Measurements from ENCODE around the gene PRKAG2. TPM values are rescaled to one million over a fixed set of nuclear protein-coding genes. Genes with fewer than 3 reads are reported as not detected.

PRKAG2 gene
- total and polyA plus RNA-seq, 5 experiments from 2014 or later = 29.5 to 63.5 (median 34.1) TPM

DNA sequence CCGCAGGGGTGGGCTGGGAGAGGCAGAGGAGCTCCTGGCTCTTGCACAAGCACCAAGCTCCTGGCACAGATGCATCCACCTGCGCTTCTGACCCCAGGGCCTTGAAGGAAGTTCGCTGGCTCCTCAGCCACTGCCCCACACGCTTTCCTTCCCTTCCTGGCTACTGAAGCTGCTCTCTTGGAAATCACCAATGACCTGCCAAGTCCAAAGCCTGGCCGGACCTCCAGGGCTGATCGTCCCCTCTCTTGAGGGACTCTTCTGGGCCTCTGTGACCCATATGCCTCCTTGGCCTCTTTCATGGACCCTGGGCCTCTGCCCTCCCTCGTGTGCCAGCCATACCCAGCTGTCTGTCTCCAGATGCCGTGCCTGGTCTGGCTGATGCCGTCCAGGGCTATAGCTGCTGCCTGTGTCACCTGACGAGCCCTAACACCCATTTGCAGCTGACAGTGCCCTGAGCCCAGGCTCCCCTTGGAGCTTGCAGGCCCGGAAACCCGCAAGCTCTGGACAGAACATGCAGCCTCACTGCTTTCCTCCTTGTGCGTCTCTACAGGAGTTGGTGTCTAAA is 113.4 kb downstream of the PRKAG2 start:
- ATAC-seq (no peak), DNase-seq (peak in 1 of 10 donors; percentile 56)
- Mint-ChIP-seq H3K4me1 (peaks cover 30 to 76% (median 58%) of the 10 kb centered on the region in 4 donors), H3K4me3 (peak overlapping the region in 1 of 10 donors; percentile 33), H3K27me3 (no peaks in the 10 kb centered on the region), H3K36me3 (peaks cover 0 to 8% (median 5%) of the 10 kb centered on the region in 3 donors), H3K27ac (peak overlapping the region in 7 of 10 donors; percentile 24 to 83 (median 66)), H3K9me3 (no peaks in the 10 kb centered on the region)
- POLR2A ChIA-PET = interaction anchor here (1.1 kb wide), 1 partner anchor 12 kb away, joined by 3 read pairs; no protein-coding TSS in a partner anchor

DNA sequence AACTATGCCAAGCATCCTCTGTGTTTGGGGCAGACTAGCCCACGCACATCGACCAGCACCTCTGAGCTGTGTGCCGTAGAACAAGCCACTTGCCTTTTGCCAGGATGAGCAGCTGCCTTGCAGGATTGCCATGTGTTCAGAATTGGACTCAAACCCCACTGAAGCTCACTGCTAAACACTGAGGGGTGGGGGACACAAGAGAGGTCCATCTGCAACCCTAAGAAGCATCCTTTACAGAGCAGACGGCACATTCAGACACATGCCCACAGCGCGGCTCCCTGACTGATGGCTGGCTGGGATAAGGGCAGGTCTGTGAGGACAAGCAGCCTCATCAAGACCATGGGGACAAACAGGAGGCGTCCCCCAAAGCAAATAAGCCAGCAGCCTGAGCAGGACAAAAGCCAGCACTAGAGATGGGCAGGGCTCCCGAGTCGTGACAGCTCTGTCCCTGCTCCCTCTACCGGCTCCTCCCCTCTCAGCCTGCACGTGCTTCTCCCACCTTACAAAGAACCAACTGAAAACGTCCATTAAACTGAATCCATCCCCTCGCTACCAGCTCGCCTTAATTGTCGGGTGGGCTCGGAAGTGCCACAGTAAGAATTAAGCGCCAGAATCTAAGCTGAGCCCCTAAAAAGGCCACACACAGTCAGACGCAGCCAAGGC is 114.2 kb downstream of the PRKAG2 start:
- Mint-ChIP-seq H3K36me3 (peaks cover 0 to 8% (median 6%) of the 10 kb centered on the region in 3 donors), H3K4me1 (peaks cover 28 to 74% (median 51%) of the 10 kb centered on the region in 4 donors), H3K4me3 (no peak overlapping the region), H3K27ac (peak overlapping the region in 5 of 10 donors; percentile 24 to 78 (median 57)), H3K9me3 (no peaks in the 10 kb centered on the region), H3K27me3 (no peaks in the 10 kb centered on the region)
- ATAC-seq = no peak
- POLR2A ChIA-PET = no interaction called here
- no peak for DNase-seq

DNA sequence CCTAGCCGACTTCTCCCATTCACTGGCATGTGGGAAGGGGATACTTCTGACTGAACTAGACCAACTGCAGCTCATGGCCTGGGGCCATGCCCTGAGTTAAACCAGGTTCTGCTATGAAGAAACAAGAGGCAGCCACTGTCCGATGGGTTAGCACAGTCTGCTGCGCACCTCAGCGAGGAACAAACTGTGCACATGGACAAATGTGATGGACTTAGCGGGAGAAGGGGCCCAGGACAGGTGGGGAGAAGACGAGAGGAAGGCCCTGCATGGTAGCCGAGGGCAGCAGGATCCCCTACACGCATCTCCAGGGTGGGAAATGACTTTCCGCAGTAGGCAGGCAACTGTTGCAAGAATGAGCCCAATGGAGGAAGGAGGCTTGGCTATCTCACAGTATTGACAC is 115.0 kb downstream of the PRKAG2 start:
- Mint-ChIP-seq H3K27ac (peak overlapping the region in 5 of 10 donors; percentile 31 to 65 (median 44)), H3K4me3 (no peak overlapping the region), H3K36me3 (peaks cover 0 to 6% (median 5%) of the 10 kb centered on the region in 3 donors), H3K9me3 (no peaks in the 10 kb centered on the region), H3K4me1 (peaks cover 25 to 71% (median 46%) of the 10 kb centered on the region in 4 donors), H3K27me3 (no peaks in the 10 kb centered on the region)
- POLR2A ChIA-PET = no interaction called here
- DNase-seq (no peak), ATAC-seq (no peak)

DNA sequence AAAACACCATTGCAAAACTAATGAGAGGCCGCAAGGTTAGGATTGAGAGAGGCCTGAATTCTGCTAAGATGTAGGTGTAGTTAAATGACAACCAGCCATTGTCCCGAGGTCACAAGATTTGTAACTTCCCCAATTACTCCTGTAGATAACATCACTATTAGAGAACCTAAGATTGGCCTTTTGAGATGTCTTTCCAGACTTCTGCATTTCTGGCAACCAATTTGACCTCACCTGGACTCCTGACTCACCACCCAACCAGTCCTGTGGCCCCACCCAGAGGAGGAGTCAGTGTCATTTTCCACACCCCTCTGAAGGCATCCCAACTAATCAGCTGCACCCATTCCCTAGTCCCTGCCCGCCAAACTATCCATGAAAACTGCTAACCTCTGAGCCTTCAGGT is 115.7 kb downstream of the PRKAG2 start:
- no peak for ATAC-seq
- Mint-ChIP-seq H3K4me1 (peaks cover 26 to 71% (median 47%) of the 10 kb centered on the region in 4 donors), H3K9me3 (no peaks in the 10 kb centered on the region), H3K36me3 (peaks cover 0 to 6% (median 5%) of the 10 kb centered on the region in 3 donors), H3K27ac (peak overlapping the region in 4 of 10 donors; percentile 24 to 44 (median 36)), H3K27me3 (no peaks in the 10 kb centered on the region), H3K4me3 (no peak overlapping the region)
- no peak for DNase-seq
- POLR2A ChIA-PET = no interaction called here

DNA sequence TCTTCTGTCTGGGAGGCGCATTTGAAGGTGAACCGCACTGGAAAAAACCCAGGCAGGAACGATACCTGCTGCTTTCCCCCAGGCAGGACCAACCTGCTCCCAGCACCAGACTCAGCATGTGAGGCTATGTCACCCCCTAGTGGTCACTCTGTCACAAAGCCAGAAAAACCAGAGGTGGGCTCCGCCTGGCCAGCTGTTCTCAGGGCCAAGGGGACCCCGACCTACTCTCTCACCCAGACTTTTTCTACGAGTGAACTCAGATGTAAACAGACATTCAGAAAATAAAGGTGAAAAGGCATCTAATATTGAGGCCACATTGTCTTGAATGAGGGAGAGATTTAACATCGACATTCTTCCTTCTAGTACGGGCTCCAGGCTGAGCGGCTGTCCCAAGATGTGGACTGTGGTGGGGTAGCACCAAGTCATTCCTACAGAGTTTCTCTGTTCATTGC is 117.3 kb downstream of the PRKAG2 start:
- peaks cover 0 to 6% (median 0%) of the 10 kb centered on the region in 3 donors for H3K36me3 Mint-ChIP-seq
- H3K4me3 Mint-ChIP-seq = peak overlapping the region in 4 of 10 donors; percentile 5 to 23 (median 14)
- no peaks in the 10 kb centered on the region for H3K9me3 Mint-ChIP-seq
- peak overlapping the region in 8 of 10 donors; percentile 9 to 85 (median 64) for H3K27ac Mint-ChIP-seq
- no peaks in the 10 kb centered on the region for H3K27me3 Mint-ChIP-seq
- peaks cover 22 to 68% (median 47%) of the 10 kb centered on the region in 4 donors for H3K4me1 Mint-ChIP-seq
- ATAC-seq (peak; percentile 29 to 56), DNase-seq (peak in 9 of 10 donors; percentile 41 to 82 (median 60))
- POLR2A ChIA-PET = interaction anchor here (1.4 kb wide), 1 partner anchor 9 kb away, joined by 4 read pairs; no protein-coding TSS in a partner anchor

DNA sequence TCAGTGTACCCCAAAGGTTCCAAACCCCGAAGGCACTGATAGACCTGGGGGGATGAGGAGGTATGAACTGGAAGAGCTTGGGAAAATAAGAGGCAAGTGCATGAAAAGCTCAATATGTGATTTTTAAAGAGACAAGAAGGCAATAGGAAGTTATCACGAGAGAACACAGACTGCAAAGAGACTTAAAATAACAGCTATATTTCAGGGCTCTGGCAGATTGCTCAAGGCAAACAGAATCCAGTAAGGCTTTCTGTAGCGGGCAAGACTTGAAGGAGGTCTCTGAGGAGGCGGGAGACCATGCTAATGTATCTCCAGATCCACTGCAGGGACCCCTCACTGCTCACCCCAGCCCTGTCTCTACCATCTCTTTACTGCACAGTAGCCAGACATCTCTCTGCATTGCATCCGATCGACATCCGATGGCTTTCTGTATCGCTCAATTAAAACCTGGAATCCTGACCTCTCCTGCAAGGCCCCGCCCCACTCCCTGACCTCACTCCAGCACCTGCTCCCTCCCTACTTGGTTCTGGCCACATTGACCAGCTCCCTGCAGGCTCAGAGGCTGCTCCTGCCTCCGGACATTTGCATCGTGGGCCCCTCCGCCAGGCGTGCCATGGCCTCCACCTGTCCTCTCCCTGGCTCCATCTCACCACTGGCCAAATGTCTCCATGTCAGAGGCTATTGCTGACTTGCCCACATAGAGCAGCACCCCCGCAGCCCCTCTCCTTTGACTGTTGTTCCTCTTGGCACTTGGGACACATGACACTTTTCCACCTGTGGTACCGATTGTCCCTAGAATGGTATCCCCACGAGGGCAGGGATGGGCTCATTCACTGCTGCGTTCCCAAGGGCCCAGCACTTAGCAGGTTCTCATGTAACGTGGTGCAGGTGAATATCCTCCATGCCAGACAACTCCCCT is 118.0 kb downstream of the PRKAG2 start:
- Mint-ChIP-seq H3K4me1 (peaks cover 22 to 61% (median 45%) of the 10 kb centered on the region in 4 donors), H3K36me3 (peaks cover 0 to 6% (median 0%) of the 10 kb centered on the region in 3 donors), H3K27ac (peak overlapping the region in 7 of 10 donors; percentile 9 to 85 (median 72)), H3K27me3 (no peaks in the 10 kb centered on the region), H3K4me3 (peak overlapping the region in 4 of 10 donors; percentile 9 to 23 (median 14)), H3K9me3 (no peaks in the 10 kb centered on the region)
- ATAC-seq = no peak
- no peak for DNase-seq
- POLR2A ChIA-PET = interaction anchor here (1.4 kb wide), 1 partner anchor 10 kb away, joined by 4 read pairs; no protein-coding TSS in a partner anchor

DNA sequence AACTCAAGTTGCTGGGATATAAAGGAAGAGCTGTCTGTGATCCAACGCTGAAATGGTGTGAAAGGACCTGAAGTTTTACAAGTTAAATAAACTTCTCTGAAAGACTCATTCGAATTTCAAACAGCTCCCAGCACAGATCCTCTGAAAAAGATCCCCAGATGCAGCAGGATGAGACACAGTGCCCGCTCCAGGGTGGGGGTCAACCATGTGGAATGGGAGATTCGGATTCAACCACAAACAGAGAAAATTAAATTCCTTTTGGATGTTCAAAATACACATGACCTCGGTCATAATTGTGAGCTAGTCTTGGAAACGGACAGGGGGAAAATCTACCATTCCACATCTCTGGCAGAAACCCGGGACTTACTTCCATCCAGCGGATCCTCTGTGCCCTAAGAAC is 119.6 kb downstream of the PRKAG2 start:
- H3K4me3 Mint-ChIP-seq = peak overlapping the region in 1 of 10 donors; percentile 78
- POLR2A ChIA-PET = interaction anchor here (2.0 to 2.1 kb wide), 2 partner anchors 12 to 124 kb away, joined by 10 read pairs; no protein-coding TSS in a partner anchor
- peaks cover 23 to 50% (median 40%) of the 10 kb centered on the region in 4 donors for H3K4me1 Mint-ChIP-seq
- no peaks in the 10 kb centered on the region for H3K27me3 Mint-ChIP-seq
- ATAC-seq (no peak), DNase-seq (no peak)
- H3K27ac Mint-ChIP-seq = peak overlapping the region in 7 of 10 donors; percentile 81 to 98 (median 94)
- H3K9me3 Mint-ChIP-seq = no peaks in the 10 kb centered on the region
- peaks cover 0 to 6% (median 0%) of the 10 kb centered on the region in 3 donors for H3K36me3 Mint-ChIP-seq

DNA sequence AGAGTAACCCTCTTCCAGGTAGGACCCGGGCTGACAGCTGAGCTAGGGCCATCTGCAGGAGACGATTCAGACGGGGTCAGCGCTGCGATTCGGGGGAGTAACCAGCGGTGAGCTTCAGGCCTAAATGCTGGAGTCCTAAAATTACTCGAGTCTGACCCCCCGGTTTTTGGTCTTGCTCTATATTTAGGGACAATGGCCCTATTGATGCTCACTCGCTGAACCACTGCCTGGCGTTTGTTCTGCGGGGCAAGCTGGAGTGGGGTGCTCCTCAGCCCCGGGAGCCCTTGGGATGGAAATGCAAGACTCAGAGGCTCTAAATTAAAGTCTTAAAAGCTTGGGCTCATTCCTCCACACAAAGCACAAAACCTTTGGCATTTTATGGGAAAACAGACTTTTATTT is 120.0 kb downstream of the PRKAG2 start:
- DNase-seq = no peak
- Mint-ChIP-seq H3K36me3 (peaks cover 0 to 10% (median 0%) of the 10 kb centered on the region in 3 donors), H3K4me3 (peak overlapping the region in 7 of 10 donors; percentile 22 to 89 (median 81)), H3K27me3 (no peaks in the 10 kb centered on the region), H3K4me1 (peaks cover 23 to 46% (median 40%) of the 10 kb centered on the region in 4 donors), H3K9me3 (peaks cover 0 to 3% (median 0%) of the 10 kb centered on the region in 9 donors), H3K27ac (peak overlapping the region; percentile 81 to 98 (median 97))
- POLR2A ChIA-PET = interaction anchor here (2.0 to 2.1 kb wide), 2 partner anchors 13 to 124 kb away, joined by 10 read pairs; no protein-coding TSS in a partner anchor
- no peak for ATAC-seq

DNA sequence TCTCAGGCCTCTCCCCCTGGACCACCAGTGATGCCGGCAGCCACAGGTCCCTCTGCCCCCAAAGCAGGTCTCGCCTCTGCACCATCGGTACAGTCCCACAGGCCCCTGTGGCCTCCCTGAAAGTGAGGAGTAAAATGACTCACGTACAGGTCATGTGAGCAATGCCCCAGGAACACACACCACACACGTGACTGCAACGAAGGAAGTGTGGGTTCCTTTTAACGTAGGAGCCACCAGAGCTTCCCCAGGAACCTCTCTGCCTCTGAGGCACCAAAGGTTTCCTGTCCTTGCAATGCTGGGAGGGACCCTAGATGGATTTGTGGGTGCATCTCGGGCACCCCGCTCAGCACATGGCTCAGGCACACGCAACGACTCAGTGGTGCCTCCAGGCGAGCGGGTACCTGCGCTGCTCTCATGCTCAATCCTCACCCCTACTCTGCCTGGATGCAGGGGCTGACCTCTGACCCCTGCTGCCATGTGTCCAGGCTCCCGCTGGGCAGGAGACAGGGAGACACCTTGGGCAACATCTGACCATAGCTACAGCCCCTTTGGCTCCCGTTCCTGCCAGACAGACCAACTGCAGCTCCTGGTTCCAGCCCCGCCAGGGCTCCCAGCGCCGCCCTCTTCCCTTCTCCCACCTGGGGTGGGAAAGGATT is 120.7 kb downstream of the PRKAG2 start:
- peak overlapping the region; percentile 72 to 89 (median 83) for H3K4me3 Mint-ChIP-seq
- H3K36me3 Mint-ChIP-seq = peaks cover 0 to 12% (median 0%) of the 10 kb centered on the region in 3 donors
- POLR2A ChIA-PET = interaction anchor here (1.0 to 2.1 kb wide), 3 partner anchors 13 to 123 kb away, joined by 3 to 10 read pairs (median 10); no protein-coding TSS in a partner anchor
- peaks cover 0 to 4% (median 0%) of the 10 kb centered on the region in 9 donors for H3K9me3 Mint-ChIP-seq
- H3K27me3 Mint-ChIP-seq = no peaks in the 10 kb centered on the region
- peak; percentile 18 to 79 (median 54) for DNase-seq
- peaks cover 23 to 41% (median 38%) of the 10 kb centered on the region in 4 donors for H3K4me1 Mint-ChIP-seq
- peak overlapping the region; percentile 88 to 98 (median 97) for H3K27ac Mint-ChIP-seq
- ATAC-seq = peak; percentile 96 to 97

DNA sequence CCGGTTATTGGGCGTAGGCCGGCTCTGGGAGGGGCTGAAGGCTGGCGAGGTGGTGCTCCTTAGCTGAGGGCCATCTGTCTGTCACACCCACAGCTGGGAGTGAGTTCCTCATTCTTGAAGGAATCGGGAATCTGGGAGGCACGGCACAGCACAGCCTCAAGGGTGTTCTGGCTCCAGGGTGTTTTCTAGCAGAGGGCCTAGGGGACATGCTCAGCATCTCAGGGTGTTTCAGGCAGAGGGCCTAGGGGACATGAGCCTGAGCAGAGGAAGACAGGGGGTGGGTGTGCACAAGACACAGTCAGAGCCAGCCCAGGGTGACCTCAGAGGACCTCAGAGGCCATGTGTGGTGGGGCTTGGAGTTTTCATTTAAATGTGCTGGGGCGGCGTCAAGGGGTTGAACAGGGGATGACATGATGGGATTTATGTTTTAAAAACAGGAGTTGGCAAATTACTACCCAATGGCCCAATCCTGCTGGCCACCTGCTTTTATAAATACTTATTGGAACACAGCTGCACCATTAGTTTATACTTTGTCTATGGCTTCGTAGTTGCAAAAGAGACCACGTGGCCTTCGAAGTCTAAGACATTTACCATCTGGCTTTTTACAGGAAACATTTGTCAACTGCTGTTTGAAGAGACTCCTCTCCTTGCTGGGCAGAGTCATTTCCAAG is 121.6 kb downstream of the PRKAG2 start:
- peaks cover 23 to 45% (median 38%) of the 10 kb centered on the region in 4 donors for H3K4me1 Mint-ChIP-seq
- ATAC-seq (no peak), DNase-seq (no peak)
- H3K27me3 Mint-ChIP-seq = no peaks in the 10 kb centered on the region
- H3K27ac Mint-ChIP-seq = peak overlapping the region; percentile 88 to 98 (median 97)
- peaks cover 0 to 12% (median 0%) of the 10 kb centered on the region in 3 donors for H3K36me3 Mint-ChIP-seq
- H3K9me3 Mint-ChIP-seq = peaks cover 0 to 4% (median 0%) of the 10 kb centered on the region in 9 donors
- POLR2A ChIA-PET = no interaction called here
- H3K4me3 Mint-ChIP-seq = peak overlapping the region in 8 of 10 donors; percentile 42 to 89 (median 82)

DNA sequence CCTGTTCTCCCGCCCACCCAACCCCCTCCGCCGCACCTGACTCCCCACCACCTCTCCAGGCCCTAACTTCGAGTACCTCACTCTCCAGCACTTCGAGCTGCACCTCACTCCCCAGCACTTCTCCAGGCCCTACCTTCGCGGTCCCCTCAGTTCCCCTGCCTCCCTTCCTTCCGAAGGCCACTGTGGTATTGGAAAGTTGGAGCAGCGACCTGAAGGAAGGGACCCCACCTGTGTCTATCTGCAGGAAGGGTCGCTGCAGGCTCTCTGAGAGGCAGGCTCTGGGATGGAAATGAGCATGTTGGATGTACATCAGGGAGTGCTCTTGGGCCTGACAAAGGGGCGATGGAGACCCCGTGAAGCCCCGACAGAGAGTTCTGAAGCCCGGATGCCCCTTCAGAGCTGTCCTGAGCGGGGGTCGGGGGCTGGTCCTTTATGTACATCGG is 122.2 kb downstream of the PRKAG2 start:
- peaks cover 0 to 4% (median 0%) of the 10 kb centered on the region in 9 donors for H3K9me3 Mint-ChIP-seq
- H3K27ac Mint-ChIP-seq = peak overlapping the region in 6 of 10 donors; percentile 44 to 98 (median 91)
- ATAC-seq (no peak), DNase-seq (no peak)
- peak overlapping the region in 3 of 10 donors; percentile 22 to 78 (median 30) for H3K4me3 Mint-ChIP-seq
- H3K27me3 Mint-ChIP-seq = no peaks in the 10 kb centered on the region
- H3K36me3 Mint-ChIP-seq = peaks cover 0 to 13% (median 0%) of the 10 kb centered on the region in 3 donors
- POLR2A ChIA-PET = no interaction called here
- H3K4me1 Mint-ChIP-seq = peaks cover 20 to 44% (median 36%) of the 10 kb centered on the region in 4 donors
